HG02852 (cell line): ENCODE results near the gene NYNRIN.

Experiments used
- ATAC-seq: cut with Tn5 transposase; IDR thresholded peaks from one replicate; pipeline ENCODE4 v1.9.1; 2021; ENCODE audit warnings: mild to moderate bottlenecking, moderate library complexity; ENCODE audit not compliant: unreplicated experiment

NYNRIN gene

DNA sequence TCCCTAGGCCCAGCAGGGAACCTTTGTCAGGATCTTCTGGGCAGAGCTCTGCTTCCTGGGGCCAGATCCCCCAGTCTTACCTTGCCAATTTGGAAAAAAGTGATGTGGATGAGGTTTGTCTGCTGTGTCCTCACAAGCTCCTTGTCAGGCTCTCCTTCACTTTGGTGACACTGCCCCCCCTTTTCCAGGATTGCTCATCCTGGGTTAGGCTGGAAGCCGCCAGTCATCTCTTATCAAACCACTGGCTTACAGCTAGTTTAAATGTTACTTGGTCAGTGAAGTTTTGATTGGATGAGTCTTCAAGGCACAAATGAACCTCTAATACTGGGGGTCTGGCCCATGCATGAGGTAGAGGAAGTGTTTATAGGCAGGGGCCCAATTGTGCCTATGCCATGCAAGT lies 15.3 kb downstream of the NYNRIN start:
- ATAC-seq, result no peak

- no peak for ATAC-seq
These were observed 16.1 kb downstream of the NYNRIN start for GRCh38 chr14:24414732-24415420.

- no peak for ATAC-seq
These were observed 16.8 kb downstream of the NYNRIN start for GRCh38 chr14:24415421-24416253.

- no peak for ATAC-seq
These were observed 17.6 kb downstream of the NYNRIN start for GRCh38 chr14:24416254-24416931.

GRCh38 chr14:24416932-24417619 lies 18.3 kb downstream of the NYNRIN start:
- ATAC-seq, result no peak

GRCh38 chr14:24417832-24418491 lies 19.2 kb downstream of the NYNRIN start:
- no peak for ATAC-seq

DNA sequence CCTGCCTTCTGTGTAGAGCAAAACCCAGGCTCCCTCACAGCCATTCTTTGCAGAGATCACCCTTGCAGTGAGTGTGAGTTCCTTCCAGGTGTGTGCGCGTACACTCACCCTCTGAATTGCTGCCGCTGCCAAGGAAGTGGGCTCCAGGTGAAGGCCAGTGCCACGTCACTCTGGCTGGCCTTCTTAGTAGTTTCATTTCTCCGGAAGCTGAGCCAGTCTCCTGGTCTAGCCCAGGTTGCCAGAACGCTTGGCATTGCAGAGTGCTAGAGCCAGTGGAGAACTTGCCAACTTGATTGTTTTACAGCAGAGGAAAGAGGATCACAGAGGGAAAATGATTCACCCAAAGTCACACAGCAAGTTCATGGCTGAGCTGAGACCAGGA lies 19.7 kb downstream of the NYNRIN start:
- no peak for ATAC-seq

GRCh38 chr14:24422261-24422660 lies 23.5 kb downstream of the NYNRIN start:
- ATAC-seq, result no peak

GRCh38 chr14:24422694-24423601 lies 24.1 kb downstream of the NYNRIN start:
- no peak for ATAC-seq

GRCh38 chr14:24425704-24426103 lies 26.9 kb downstream of the NYNRIN start:
- no peak for ATAC-seq

- ATAC-seq, result no peak
These were observed 27.5 kb downstream of the NYNRIN start for GRCh38 chr14:24426150-24426911.

DNA sequence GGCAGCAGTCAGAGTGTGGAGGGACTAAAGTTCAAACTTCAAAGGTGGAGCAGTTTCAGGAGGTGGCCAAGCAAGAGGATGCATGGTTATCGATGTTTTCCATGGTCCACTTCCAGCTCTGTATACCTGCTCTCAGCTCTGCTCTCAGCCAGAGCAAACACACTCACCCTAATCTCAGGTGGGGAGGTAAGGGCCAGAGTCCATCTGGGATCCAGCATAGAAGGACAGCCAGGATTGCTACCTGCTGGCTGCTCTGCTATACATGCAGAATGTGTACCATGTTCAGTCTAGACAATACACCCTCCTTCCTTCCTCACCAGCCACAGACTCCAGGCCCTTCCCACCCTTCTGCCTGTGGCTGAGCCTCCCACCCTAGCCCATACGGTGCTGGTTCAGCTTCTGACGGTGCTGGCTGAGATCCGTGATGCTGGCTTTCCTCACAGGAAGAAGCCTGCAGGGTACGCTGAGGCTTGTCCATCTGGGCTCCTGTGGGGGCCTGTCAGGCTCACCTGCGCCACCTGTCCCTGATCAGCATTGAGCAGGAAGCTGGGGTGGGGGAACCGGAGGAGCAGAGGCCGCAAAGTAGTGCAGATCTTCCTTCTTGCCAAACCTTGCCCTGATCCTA lies 28.2 kb downstream of the NYNRIN start:
- no peak for ATAC-seq

DNA sequence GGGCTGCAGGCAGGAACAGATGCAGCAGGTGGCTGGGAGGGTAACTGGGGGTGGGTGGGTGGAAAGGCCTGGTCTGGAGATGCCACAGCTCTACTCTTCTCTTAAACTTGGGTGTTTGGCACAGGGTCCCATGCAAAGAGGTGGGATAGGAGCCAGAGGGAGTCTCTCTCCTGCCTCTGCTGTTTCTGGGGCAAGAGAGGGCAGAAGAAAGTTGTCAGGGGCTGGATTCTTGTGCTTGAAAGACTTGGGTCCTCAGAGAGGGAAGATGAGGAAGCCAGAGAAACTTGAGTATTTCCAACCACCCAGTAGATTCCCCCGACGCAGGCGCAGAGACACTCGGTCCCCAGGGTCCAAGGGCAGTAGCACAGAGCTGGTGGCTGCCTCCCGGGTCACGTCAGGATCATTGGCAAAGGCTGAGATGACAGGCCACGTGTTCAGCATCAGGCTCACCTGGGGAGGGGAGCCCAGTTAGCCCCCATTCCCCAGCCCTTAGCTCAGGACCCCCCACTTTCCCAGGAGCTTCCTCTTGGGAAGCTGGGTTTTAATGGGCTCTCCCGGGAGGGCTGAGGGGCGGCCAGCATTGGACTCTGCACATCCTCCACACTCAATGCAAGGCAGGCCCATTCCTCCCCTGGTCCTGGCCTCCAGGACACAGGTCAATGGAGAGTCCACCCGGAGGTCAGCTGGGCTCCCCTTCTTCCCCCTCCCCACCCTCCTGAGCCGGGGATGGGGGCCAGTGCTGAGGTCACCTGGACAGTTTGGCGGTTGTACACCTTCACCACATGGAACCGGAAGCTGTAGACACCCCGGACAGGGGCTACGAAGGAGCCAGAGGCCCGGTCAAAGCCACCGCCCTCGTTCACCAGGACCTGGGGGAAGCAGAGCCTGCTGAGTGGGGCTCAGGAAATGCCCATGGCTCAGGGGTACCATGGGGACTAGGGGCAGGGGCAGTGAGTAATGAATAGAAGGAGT lies 29.0 kb downstream of the NYNRIN start:
- no peak for ATAC-seq

- ATAC-seq, result no peak
These were observed 30.0 kb downstream of the NYNRIN start for GRCh38 chr14:24428628-24429394.

GRCh38 chr14:24429395-24430142 lies 30.8 kb downstream of the NYNRIN start, which contains the start of the genes CBLN3 and KHNYN:
Gene CBLN3 (minus strand): TSS chr14:24429668. CDS start chr14:24429054, 614 bp downstream.
Gene KHNYN (plus strand): TSS chr14:24429954. CDS start chr14:24430731, 777 bp downstream.
- ATAC-seq, result peak; percentile 86
